HG02840 (cell line): ENCODE results near the gene CHGA.

ENCODE experiments used
- ATAC-seq: cut with Tn5 transposase; IDR thresholded peaks from one replicate; pipeline ENCODE4 v1.9.1; 2021; ENCODE audit warnings: mild to moderate bottlenecking, moderate library complexity, moderate number of reproducible peaks; ENCODE audit not compliant: unreplicated experiment, low FRiP score

Gene CHGA

GRCh38 chr14:92922883-92923743, at the start of gene CHGA:
TSS of gene CHGA (plus strand) at chr14:92923150. CDS start at chr14:92923360, 210 bp downstream.
- no peak for ATAC-seq

GRCh38 chr14:92874962-92875661, 47.8 kb upstream of the CHGA start:
- no peak for ATAC-seq

GRCh38 chr14:92877757-92878431, 45.1 kb upstream of the CHGA start:
- no peak for ATAC-seq

GRCh38 chr14:92880351-92880750, 42.6 kb upstream of the CHGA start:
- no peak for ATAC-seq

- no peak for ATAC-seq
These were observed 42.1 kb upstream of the CHGA start for GRCh38 chr14:92880851-92881250.

GRCh38 chr14:92883066-92883465, 39.9 kb upstream of the CHGA start:
- no peak for ATAC-seq

- no peak for ATAC-seq
These were observed 38.5 kb upstream of the CHGA start for GRCh38 chr14:92884410-92884809.

- no peak for ATAC-seq
These were observed 37.5 kb upstream of the CHGA start for GRCh38 chr14:92885279-92886061.

GRCh38 chr14:92886337-92886736, 36.6 kb upstream of the CHGA start:
- ATAC-seq, result no peak

- ATAC-seq, result no peak
These were observed 35.8 kb upstream of the CHGA start for GRCh38 chr14:92887157-92887556.

- no peak for ATAC-seq
These were observed 34.1 kb upstream of the CHGA start for GRCh38 chr14:92888896-92889295.

GRCh38 chr14:92890830-92891588, 31.9 kb upstream of the CHGA start:
- no peak for ATAC-seq

- no peak for ATAC-seq
These were observed 30.4 kb upstream of the CHGA start for GRCh38 chr14:92892589-92892988.

GRCh38 chr14:92895352-92895878, 27.5 kb upstream of the CHGA start:
- no peak for ATAC-seq

GRCh38 chr14:92897922-92898565, 24.9 kb upstream of the CHGA start:
- ATAC-seq, result no peak

- ATAC-seq, result no peak
These were observed 24.3 kb upstream of the CHGA start for GRCh38 chr14:92898566-92899131.

- ATAC-seq, result no peak
These were observed 22.3 kb upstream of the CHGA start for GRCh38 chr14:92900660-92901059.

- no peak for ATAC-seq
These were observed 20.8 kb upstream of the CHGA start for GRCh38 chr14:92902191-92902590.

GRCh38 chr14:92902726-92903125, 20.2 kb upstream of the CHGA start:
- ATAC-seq, result no peak
